SU-DHL-6 (cell line): ENCODE measurements around the gene PPP1R13B.

Experiments
- H2AFZ ChIP-seq: fragments of 200-600 bp; sonication (generic); 2 replicates; pipeline ENCODE4 v1.6.1; 2014; ENCODE audit warnings: low read depth, mild to moderate bottlenecking, moderate library complexity, mixed read lengths, antibody characterized with exemption, low read length; ENCODE audit not compliant: severe bottlenecking
- H3F3A ChIP-seq: fragments of 200-600 bp; shearing (Covaris generic); 2 replicates; pipeline ENCODE4 v1.6.0; 2016; ENCODE audit warnings: antibody characterized with exemption, mild to moderate bottlenecking; ENCODE audit not compliant: insufficient read depth
- H3K27ac ChIP-seq: fragments of 200-600 bp; sonication (generic); 2 replicates; pipeline ENCODE4 v1.5.1; 2016; ENCODE audit warnings: low read depth, mild to moderate bottlenecking, low read length, moderate library complexity, mixed read lengths
- H3K27me3 ChIP-seq: fragments of 200-600 bp; sonication (generic), shearing (Covaris generic); 2 replicates; pipeline ENCODE4 v1.6.0; 2014; ENCODE audit warnings: mild to moderate bottlenecking, low read length
- H3K36me3 ChIP-seq: fragments of 200-600 bp; sonication (generic); 2 replicates; pipeline ENCODE4 v1.6.1; 2014; ENCODE audit warnings: mild to moderate bottlenecking, low read length, mixed read lengths
- H3K4me2 ChIP-seq: fragments of 300-600, 200-600 bp; shearing (Covaris generic), sonication (generic); 2 replicates; pipeline ENCODE4 v1.6.0; 2014; ENCODE audit warnings: low read length, low read depth, mild to moderate bottlenecking; ENCODE audit not compliant: poor library complexity, severe bottlenecking
- H3K4me3 ChIP-seq: fragments of 200-600 bp; sonication (generic); 2 replicates; pipeline ENCODE4 v1.5.1; 2014; ENCODE audit warnings: antibody characterized with exemption, low read length, mild to moderate bottlenecking, mixed read lengths; ENCODE audit not compliant: insufficient read depth, poor library complexity, severe bottlenecking
- H3K79me2 ChIP-seq: fragments of 200-600 bp; sonication (generic); 2 replicates; pipeline ENCODE4 v1.6.1; 2014; ENCODE audit warnings: mild to moderate bottlenecking, low read length, moderate library complexity; ENCODE audit not compliant: insufficient read depth
- H3K9ac ChIP-seq: fragments of 200-600 bp; sonication (generic); 2 replicates; pipeline ENCODE4 v1.7.0; 2014; ENCODE audit warnings: mild to moderate bottlenecking, low read length
- H3K9me2 ChIP-seq: fragments of 200-600 bp; sonication (generic); replicated peaks from 2 replicates; pipeline ENCODE4 v1.6.1; 2014; ENCODE audit warnings: low read length; ENCODE audit not compliant: insufficient read depth
- H3K9me3 ChIP-seq: fragments of 200-600 bp; sonication (generic); 2 replicates; pipeline ENCODE4 v1.6.1; 2014; ENCODE audit warnings: low read length, mixed read lengths; ENCODE audit not compliant: insufficient read depth
- H4K20me1 ChIP-seq: fragments of 200-600 bp; sonication (generic); 2 replicates; pipeline ENCODE4 v1.6.1; 2014; ENCODE audit warnings: low read depth, mild to moderate bottlenecking, antibody characterized with exemption, low read length, moderate library complexity, mixed read lengths
- CTCF ChIP-seq: fragments of 200-600 bp; sonication (generic); IDR thresholded peaks from one replicate; pipeline ENCODE4 v1.5.1; 2017; ENCODE audit warnings: antibody characterized with exemption, mild to moderate bottlenecking, low read length, moderate library complexity; ENCODE audit not compliant: insufficient read depth, poor library complexity, severe bottlenecking
- EZH2phosphoT487 ChIP-seq: fragments of 200-600 bp; sonication (generic), shearing (Covaris generic); conservative IDR thresholded peaks from 2 replicates; pipeline ENCODE4 v1.6.1; 2018; ENCODE audit warnings: mild to moderate bottlenecking, antibody characterized with exemption, low read length, moderate library complexity, mixed read lengths

Gene PPP1R13B

GRCh38 chr14:103742499-103743255 is 104.7 kb downstream of the PPP1R13B start:
- H3K4me3 ChIP-seq, result no peak overlapping the region

DNA sequence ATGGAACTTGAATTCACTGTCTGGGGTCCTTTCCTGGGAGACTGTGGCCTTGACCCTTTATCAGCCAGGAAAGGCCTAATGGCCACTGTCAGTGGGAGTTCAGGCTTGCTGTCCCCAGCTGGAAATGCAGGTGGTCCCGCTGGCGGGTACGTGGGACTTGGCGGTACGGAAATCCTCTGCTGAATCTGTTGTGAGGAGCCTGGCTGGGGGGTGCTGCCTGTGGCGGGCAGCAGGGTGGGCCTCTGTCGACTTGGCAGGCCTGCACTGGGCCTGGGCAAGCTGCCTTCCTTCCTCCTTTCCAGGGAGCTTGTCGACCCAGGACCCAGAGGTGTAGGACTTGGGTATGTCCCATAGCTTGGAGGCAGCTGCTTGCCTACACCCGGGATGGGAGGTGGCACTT is 105.5 kb downstream of the PPP1R13B start:
- H3K36me3 ChIP-seq, result no peaks in the 10 kb centered on the region
- H3F3A ChIP-seq, result no peaks in the 10 kb centered on the region
- no peaks in the 10 kb centered on the region for H4K20me1 ChIP-seq
- no peak overlapping the region for H3K4me3 ChIP-seq
- no peaks in the 10 kb centered on the region for H3K27me3 ChIP-seq
- no peak overlapping the region for H2AFZ ChIP-seq
- H3K4me2 ChIP-seq, result no peak overlapping the region
- TF ChIP-seq CTCF, result no peak
- no peak for TF ChIP-seq EZH2phosphoT487
- no peak overlapping the region for H3K9ac ChIP-seq
- no peaks in the 10 kb centered on the region for H3K9me3 ChIP-seq
- H3K27ac ChIP-seq, result no peak overlapping the region
- no peaks in the 10 kb centered on the region for H3K79me2 ChIP-seq
- no peaks in the 10 kb centered on the region for H3K9me2 ChIP-seq

More at GRCh38 chr14:103742499-103743255, 104.7 kb downstream of the PPP1R13B start:
- H3K27ac ChIP-seq, result no peak overlapping the region
- H3F3A ChIP-seq, result no peaks in the 10 kb centered on the region
- H3K9ac ChIP-seq, result no peak overlapping the region
- no peak overlapping the region for H3K4me2 ChIP-seq
- no peaks in the 10 kb centered on the region for H3K36me3 ChIP-seq
- H4K20me1 ChIP-seq, result no peaks in the 10 kb centered on the region
- H3K9me3 ChIP-seq, result no peaks in the 10 kb centered on the region
- no peak overlapping the region for H2AFZ ChIP-seq
- no peaks in the 10 kb centered on the region for H3K9me2 ChIP-seq
- no peaks in the 10 kb centered on the region for H3K27me3 ChIP-seq
- TF ChIP-seq EZH2phosphoT487 (no peak), CTCF (no peak)
- no peaks in the 10 kb centered on the region for H3K79me2 ChIP-seq

DNA sequence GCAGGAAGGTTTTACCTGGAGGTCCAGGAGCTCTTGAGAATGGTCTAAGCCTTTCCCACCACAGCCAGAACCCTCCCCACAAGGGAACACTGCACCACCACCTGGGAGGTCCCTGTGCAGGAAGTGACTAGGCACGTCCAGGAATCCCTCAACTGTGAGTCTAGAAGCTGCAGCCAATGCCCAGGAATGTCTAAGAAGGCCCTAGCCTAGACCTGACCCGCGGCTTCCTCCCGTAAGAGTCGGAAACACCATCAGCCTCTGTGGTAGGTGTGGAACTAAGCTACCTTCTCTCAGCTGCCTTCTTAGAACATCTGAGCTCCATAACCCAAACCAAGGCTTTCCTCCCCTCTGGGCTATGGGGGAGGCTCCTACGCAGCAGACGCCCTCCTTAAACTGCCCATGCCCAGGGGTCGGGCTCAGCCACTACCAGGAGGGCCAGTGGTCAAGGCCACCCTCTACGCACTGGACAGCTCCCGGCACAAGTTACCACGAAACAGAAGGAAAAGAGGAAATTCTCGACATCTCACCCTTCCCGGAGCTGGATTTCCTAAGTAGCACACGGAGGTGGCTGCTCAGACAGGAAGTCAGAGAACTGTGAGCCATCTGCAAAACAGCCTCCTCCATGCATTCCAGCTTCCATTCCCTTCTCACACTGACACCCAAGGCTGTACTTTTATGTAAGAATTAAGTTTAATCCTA is 106.2 kb downstream of the PPP1R13B start:
- Histone ChIP-seq H3K27ac (no peak overlapping the region), H2AFZ (no peak overlapping the region), H3K4me2 (no peak overlapping the region), H3F3A (no peaks in the 10 kb centered on the region), H3K27me3 (no peaks in the 10 kb centered on the region), H3K9me2 (no peaks in the 10 kb centered on the region), H3K36me3 (no peaks in the 10 kb centered on the region), H3K9ac (no peak overlapping the region), H3K9me3 (no peaks in the 10 kb centered on the region), H4K20me1 (no peaks in the 10 kb centered on the region), H3K4me3 (no peak overlapping the region), H3K79me2 (no peaks in the 10 kb centered on the region)
- TF ChIP-seq CTCF (no peak), EZH2phosphoT487 (no peak)
